IMR-90 (cell line): Measurements from ENCODE around the gene MAGEB3. TPM values are rescaled to one million over a fixed set of nuclear protein-coding genes. Genes with fewer than 3 reads are reported as not detected.

Experiments used
- ATAC-seq: fragments of 200-7000 bp; cut with Tn5 transposase; 2 replicates; pipeline ENCODE4 v1.9.1; 2020; ENCODE audit warnings: low read depth, mild to moderate bottlenecking, moderate library complexity
- BruUV-seq: library from RNA; stranded (reverse); fragments of 400-500 nt; replicated peaks from 2 replicates; lab custom pipeline; 2021; lab: Mats Ljungman, UMichigan
- CTCF ChIA-PET: fragments of 300-600 bp; formaldehyde crosslinking; extraction: SDS; loops from one replicate; lab custom pipeline; 2021; ENCODE audit warnings: antibody characterized with exemption; lab: Yijun Ruan, JAX
- POLR2A ChIA-PET: fragments of 300-600 bp; sonication (Branson Sonifier 250); formaldehyde crosslinking; loops from one replicate; lab custom pipeline; 2022; ENCODE audit warnings: antibody characterized with exemption; ENCODE audit not compliant: unreplicated experiment; lab: Charles Lee
- DNase-seq: peaks from one replicate; pipeline ENCODE4 v3.0.0; 2013
- H2AFZ ChIP-seq: replicated peaks from 2 replicates; pipeline ENCODE3; 2013; ENCODE audit warnings: low read length, mild to moderate bottlenecking; ENCODE audit not compliant: poor library complexity
- H2AK5ac ChIP-seq: 2 replicates; pipeline ENCODE4 v1.6.1; 2013; ENCODE audit warnings: low read depth, low read length, inconsistent platforms
- H2AK9ac ChIP-seq: replicated peaks from 2 replicates; pipeline ENCODE3; 2013; ENCODE audit warnings: mild to moderate bottlenecking, low read depth, low read length, moderate library complexity; ENCODE audit not compliant: poor library complexity
- H2BK120ac ChIP-seq: 2 replicates; pipeline ENCODE4 v1.6.1; 2013; ENCODE audit warnings: low read depth, low read length, inconsistent platforms
- H2BK15ac ChIP-seq: 3 replicates; pipeline ENCODE4 v1.6.1; 2013; ENCODE audit warnings: low read depth, low read length, inconsistent platforms
- H2BK20ac ChIP-seq: 2 replicates; pipeline ENCODE4 v1.6.1; 2013; ENCODE audit warnings: low read depth, mild to moderate bottlenecking, inconsistent platforms, low read length, moderate library complexity
- H2BK5ac ChIP-seq: 2 replicates; pipeline ENCODE4 v1.6.1; 2013; ENCODE audit warnings: mild to moderate bottlenecking, low read depth, low read length, inconsistent platforms; ENCODE audit not compliant: poor library complexity, severe bottlenecking
- H3K14ac ChIP-seq: replicated peaks from 2 replicates; pipeline ENCODE4 v1.6.1; 2013; ENCODE audit warnings: low read depth, low read length, inconsistent platforms
- H3K18ac ChIP-seq: 2 replicates; pipeline ENCODE4 v1.6.1; 2013; ENCODE audit warnings: low read depth, low read length, control low read depth
- H3K23ac ChIP-seq: 2 replicates; pipeline ENCODE4 v1.6.1; 2013; ENCODE audit warnings: low read depth, low read length, inconsistent platforms
- H3K27ac ChIP-seq: 2 replicates; pipeline ENCODE4 v1.5.1; 2013; ENCODE audit warnings: mild to moderate bottlenecking, control low read depth, low read length; ENCODE audit not compliant: insufficient read depth
- H3K27me3 ChIP-seq: 2 replicates; pipeline ENCODE4 v1.6.1; 2013; ENCODE audit warnings: low read length; ENCODE audit not compliant: control insufficient read depth, insufficient read depth
- H3K36me3 ChIP-seq: 2 replicates; pipeline ENCODE4 v1.6.1; 2013; ENCODE audit warnings: low read length, mixed read lengths; ENCODE audit not compliant: control insufficient read depth, insufficient read depth
- H3K4ac ChIP-seq: 2 replicates; pipeline ENCODE4 v1.6.1; 2013; ENCODE audit warnings: low read depth, low read length, inconsistent platforms
- H3K4me1 ChIP-seq: 2 replicates; pipeline ENCODE4 v1.6.1; 2013; ENCODE audit warnings: low read length, mixed read lengths; ENCODE audit not compliant: control insufficient read depth, insufficient read depth
- H3K4me2 ChIP-seq: 2 replicates; pipeline ENCODE4 v1.6.1; 2013; ENCODE audit warnings: low read depth, mild to moderate bottlenecking, control low read depth, low read length, moderate library complexity
- H3K4me3 ChIP-seq: 2 replicates; pipeline ENCODE4 v1.5.1; 2013; ENCODE audit warnings: low read depth, mild to moderate bottlenecking, control low read depth, low read length, moderate library complexity; ENCODE audit not compliant: insufficient read depth
- H3K56ac ChIP-seq: 2 replicates; pipeline ENCODE4 v1.6.1; 2013; ENCODE audit warnings: low read length, inconsistent platforms; ENCODE audit not compliant: insufficient read depth; ENCODE audit errors: extremely low read depth
- H3K79me1 ChIP-seq, 2 experiments: 2 replicates each; pipeline ENCODE4 v1.6.1; 2013; ENCODE audit warnings: low read length in 2 of 2, inconsistent platforms in 1 of 2, low read depth in 1 of 2
- H3K9ac ChIP-seq: 2 replicates; pipeline ENCODE4 v1.6.1; 2013; ENCODE audit warnings: low read depth, low read length, control low read depth
- H3K9me1 ChIP-seq: 2 replicates; pipeline ENCODE4 v1.6.1; 2013; ENCODE audit warnings: low read length, inconsistent platforms; ENCODE audit not compliant: insufficient read depth
- H3K9me3 ChIP-seq: 2 replicates; pipeline ENCODE4 v1.6.1; 2013; ENCODE audit warnings: low read length; ENCODE audit not compliant: control insufficient read depth, insufficient read depth
- H4K20me1 ChIP-seq: 2 replicates; pipeline ENCODE4 v1.6.1; 2013; ENCODE audit warnings: low read length, inconsistent platforms; ENCODE audit not compliant: insufficient read depth
- H4K5ac ChIP-seq: 2 replicates; pipeline ENCODE4 v1.6.1; 2013; ENCODE audit warnings: mild to moderate bottlenecking, low read depth, low read length, control low read depth
- H4K8ac ChIP-seq, 2 experiments: 2 replicates each; pipeline ENCODE4 v1.6.1; 2013; ENCODE audit warnings: low read depth in 2 of 2, low read length in 2 of 2, control low read depth in 1 of 2, inconsistent platforms in 1 of 2
- H4K91ac ChIP-seq: 2 replicates; pipeline ENCODE4 v1.6.1; 2013; ENCODE audit warnings: low read depth, low read length, inconsistent platforms; ENCODE audit not compliant: insufficient read depth
- BHLHE40 ChIP-seq: fragments of 150-350 bp; IDR thresholded peaks from 2 replicates; pipeline ENCODE4 v1.6.1; 2016; ENCODE audit warnings: mild to moderate bottlenecking, low read depth, low read length
- CEBPB ChIP-seq: IDR thresholded peaks from 2 replicates; pipeline ENCODE4 v1.6.1; 2012; ENCODE audit warnings: low read depth, low read length, improper control_type of control experiment
- CHD1 ChIP-seq: IDR thresholded peaks from 2 replicates; pipeline ENCODE4 v1.6.1; 2012; ENCODE audit warnings: low read depth, low read length, improper control_type of control experiment
- FOS ChIP-seq: fragments of 150-350 bp; IDR thresholded peaks from 2 replicates; pipeline ENCODE4 v1.6.1; 2016; ENCODE audit warnings: low read depth, low read length
- MAFK ChIP-seq: IDR thresholded peaks from 2 replicates; pipeline ENCODE4 v1.6.1; 2012; ENCODE audit warnings: low read depth, low read length, improper control_type of control experiment
- MAZ ChIP-seq: IDR thresholded peaks from 2 replicates; pipeline ENCODE4 v1.6.1; 2012; ENCODE audit warnings: low read depth, mild to moderate bottlenecking, low read length, improper control_type of control experiment, moderate library complexity, borderline replicate concordance
- MXI1 ChIP-seq: IDR thresholded peaks from 2 replicates; pipeline ENCODE4 v1.6.1; 2012; ENCODE audit warnings: low read depth, mild to moderate bottlenecking, low read length, moderate library complexity, borderline replicate concordance
- NFE2L2 ChIP-seq: fragments of 150-350 bp; IDR thresholded peaks from 2 replicates; pipeline ENCODE4 v1.6.1; 2016; ENCODE audit warnings: low read depth, mild to moderate bottlenecking, low read length
- POLR2A ChIP-seq: IDR thresholded peaks from 2 replicates; pipeline ENCODE4 v1.6.1; 2012; ENCODE audit warnings: mild to moderate bottlenecking, low read depth, low read length
- RAD21 ChIP-seq: IDR thresholded peaks from 2 replicates; pipeline ENCODE4 v1.6.1; 2012; ENCODE audit warnings: low read length, improper control_type of control experiment
- RCOR1 ChIP-seq: IDR thresholded peaks from 2 replicates; pipeline ENCODE4 v1.6.1; 2012; ENCODE audit warnings: mild to moderate bottlenecking, low read length, improper control_type of control experiment; ENCODE audit not compliant: insufficient replicate concordance
- RFX5 ChIP-seq: IDR thresholded peaks from 2 replicates; pipeline ENCODE4 v1.8.0; 2012; ENCODE audit warnings: low read depth, mild to moderate bottlenecking, low read length, moderate library complexity
- SMC3 ChIP-seq: fragments of 150-350 bp; IDR thresholded peaks from 2 replicates; pipeline ENCODE4 v1.6.1; 2016; ENCODE audit warnings: low read depth, mild to moderate bottlenecking, antibody characterized with exemption, low read length, moderate library complexity
- WGBS, 2 experiments: methylation state at CpG; one replicate each; pipeline versions ENCODE4 v1.1.5 to v1.1.7; 2013; ENCODE audit warnings: missing lambda C conversion rate in 2 of 2; ENCODE audit not compliant: insufficient read length in 1 of 2; ENCODE audit errors: extremely low coverage in 2 of 2; 5-methylcytosine and 5-hydroxymethylcytosine counted together
- dilution Hi-C: fragments of 300-500 bp; cut with HindIII; formaldehyde crosslinking; loops from one replicate; pipeline ENCODE4 v1.14.3; 2018; ENCODE audit warnings: low sequenced_read_pairs; ENCODE audit not compliant: unreplicated experiment
- in situ Hi-C: fragments of 300-500 bp; cut with MboI; formaldehyde crosslinking; loops from 3 replicates; pipeline ENCODE4 v1.14.3; 2019; ENCODE audit warnings: low sequenced_read_pairs, inconsistent platforms, mixed read lengths
- intact Hi-C: fragments of 100-400 bp; cut with micrococcal nuclease; formaldehyde crosslinking; loops from 2 replicates; pipeline ENCODE4 v1.10.0; 2022
- polyA plus RNA-seq, 3 experiments: library from polyadenylated mRNA; depleted of rRNA; stranded (reverse); fragments of >200 nt; gene quantifications; 2 replicates each; pipeline ENCODE4 v1.2.3, GENCODE V29; 2012; ENCODE audit warnings: low replicate concordance in 1 of 3
- total RNA-seq: library from RNA; depleted of rRNA; stranded (reverse); fragments of >200 nt; gene quantifications from 2 replicates; pipeline ENCODE4 v1.2.3, GENCODE V29; 2012
- TF ChIP-seq, protein P1 (sequence below): fragments of 150-350 bp; IDR thresholded peaks from 2 replicates; pipeline ENCODE4 v1.6.1; 2017; ENCODE audit warnings: mild to moderate bottlenecking, antibody characterized with exemption, low read length, low read depth
- TF ChIP-seq, protein P2 (sequence below): fragments of 150-350 bp; IDR thresholded peaks from 2 replicates; pipeline ENCODE4 v1.6.1; 2016; ENCODE audit warnings: low read depth, mild to moderate bottlenecking, low read length, moderate library complexity, borderline replicate concordance

Gene MAGEB3
- total and polyA plus RNA-seq, 2 of the 4 experiments (the other 2 are of a cell fraction), result not detected

DNA sequence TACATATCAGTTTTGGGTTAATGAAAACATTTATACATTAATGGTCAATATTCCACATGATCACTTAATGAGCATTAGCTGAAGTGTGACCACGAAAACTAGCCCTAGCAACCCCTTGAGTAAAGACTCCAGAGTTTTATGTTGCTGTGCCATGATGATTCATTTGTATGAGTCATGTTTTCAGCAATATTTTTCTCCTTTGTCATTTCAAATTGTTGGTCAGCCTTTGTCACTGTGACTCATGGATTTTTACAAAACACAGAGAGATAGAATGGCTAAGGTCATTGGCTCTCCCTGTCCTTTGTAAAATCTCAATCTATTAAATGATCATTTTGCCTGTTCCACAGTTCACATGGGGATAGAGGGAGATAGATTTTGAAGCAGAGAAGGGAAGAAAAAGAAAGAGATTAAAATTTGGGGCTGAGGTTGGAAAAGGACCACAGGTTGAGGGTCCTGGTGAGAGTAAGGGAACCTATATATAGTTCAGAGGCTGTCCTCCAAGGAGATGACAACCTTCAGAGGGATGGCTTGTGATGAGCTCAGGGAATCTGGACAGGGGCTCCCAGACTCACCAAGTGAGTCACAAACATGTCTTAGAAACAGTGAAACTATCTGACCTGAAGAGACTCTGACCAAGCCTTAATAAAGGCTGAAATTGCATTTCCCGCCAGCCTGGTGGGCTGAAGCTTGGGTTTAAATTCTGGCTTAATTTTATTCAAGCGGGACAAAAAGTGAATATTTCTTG is 53.2 kb downstream of the MAGEB3 start:
- no peak overlapping the region for H2AK5ac ChIP-seq
- in situ Hi-C loops, result no loop called here
- H3K4me2 ChIP-seq, result peak overlapping the region; percentile 62; the same call in 1 of the 2 replicates
- DNase-seq (peak; percentile 93), ATAC-seq (peak; percentile 90)
- H4K91ac ChIP-seq, result peak overlapping the region; percentile 31; the same call in 1 of the 2 replicates
- H3K27ac ChIP-seq, result peak overlapping the region; percentile 54
- peak overlapping the region; percentile 82 for H3K23ac ChIP-seq
- H4K5ac ChIP-seq, result peak overlapping the region; percentile 91
- peaks cover 4% of the 10 kb centered on the region; the same call in 1 of the 2 replicates for H3K4me1 ChIP-seq
- H3K4ac ChIP-seq, result peak overlapping the region; percentile 74
- H3K14ac ChIP-seq, result peak overlapping the region; percentile 44; the same call in 1 of the 2 replicates
- H3K27me3 ChIP-seq, result no peaks in the 10 kb centered on the region
- H2AK9ac ChIP-seq, result no peak overlapping the region
- peak overlapping the region; percentile 90 for H2BK20ac ChIP-seq
- WGBS, 2 experiments, result no CpG with 5 or more reads among the region's 3 CpGs
- CTCF ChIA-PET, result no interaction called here
- H2BK5ac ChIP-seq, result peak overlapping the region; percentile 97
- H3K9me1 ChIP-seq, result no peaks in the 10 kb centered on the region; the same call in 1 of the 2 replicates
- POLR2A ChIA-PET, result no interaction called here
- peak overlapping the region in 1 of 2 experiments; percentile 38; a peak in 1 of 4 replicates for H4K8ac ChIP-seq
- no peak overlapping the region for H2AFZ ChIP-seq
- dilution Hi-C loops, result no loop called here
- BruUV-seq, result no TSS peak
- H3K9me3 ChIP-seq, result no peaks in the 10 kb centered on the region
- no peak overlapping the region for H3K4me3 ChIP-seq
- peak overlapping the region; percentile 90 for H2BK120ac ChIP-seq
- peak overlapping the region; percentile 98 for H3K18ac ChIP-seq
- no peaks in the 10 kb centered on the region for H4K20me1 ChIP-seq
- H3K56ac ChIP-seq, result peak overlapping the region; percentile 36; the same call in 1 of the 2 replicates
- H2BK15ac ChIP-seq, result no peak overlapping the region
- no peaks in the 10 kb centered on the region for H3K36me3 ChIP-seq
- intact Hi-C loops, result no loop called here
- H3K9ac ChIP-seq, result no peak overlapping the region
- H3K79me1 ChIP-seq, result no peaks in the 10 kb centered on the region
- TF ChIP-seq MAZ (no peak), CHD1 (no peak), RFX5 (no peak), MXI1 (no peak), SMC3 (no peak), RCOR1 (no peak), BHLHE40 (peak; percentile 43; the same call in 1 of the 2 replicates), POLR2A (no peak), FOS (peak; percentile 99), RAD21 (no peak), CEBPB (peak; percentile 11; the same call in 1 of the 2 replicates), NFE2L2 (peak; percentile 95), MAFK (peak; percentile 50)
- TF ChIP-seq, protein P1, sequence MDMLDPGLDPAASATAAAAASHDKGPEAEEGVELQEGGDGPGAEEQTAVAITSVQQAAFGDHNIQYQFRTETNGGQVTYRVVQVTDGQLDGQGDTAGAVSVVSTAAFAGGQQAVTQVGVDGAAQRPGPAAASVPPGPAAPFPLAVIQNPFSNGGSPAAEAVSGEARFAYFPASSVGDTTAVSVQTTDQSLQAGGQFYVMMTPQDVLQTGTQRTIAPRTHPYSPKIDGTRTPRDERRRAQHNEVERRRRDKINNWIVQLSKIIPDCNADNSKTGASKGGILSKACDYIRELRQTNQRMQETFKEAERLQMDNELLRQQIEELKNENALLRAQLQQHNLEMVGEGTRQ, result no peak
- TF ChIP-seq, protein P2, sequence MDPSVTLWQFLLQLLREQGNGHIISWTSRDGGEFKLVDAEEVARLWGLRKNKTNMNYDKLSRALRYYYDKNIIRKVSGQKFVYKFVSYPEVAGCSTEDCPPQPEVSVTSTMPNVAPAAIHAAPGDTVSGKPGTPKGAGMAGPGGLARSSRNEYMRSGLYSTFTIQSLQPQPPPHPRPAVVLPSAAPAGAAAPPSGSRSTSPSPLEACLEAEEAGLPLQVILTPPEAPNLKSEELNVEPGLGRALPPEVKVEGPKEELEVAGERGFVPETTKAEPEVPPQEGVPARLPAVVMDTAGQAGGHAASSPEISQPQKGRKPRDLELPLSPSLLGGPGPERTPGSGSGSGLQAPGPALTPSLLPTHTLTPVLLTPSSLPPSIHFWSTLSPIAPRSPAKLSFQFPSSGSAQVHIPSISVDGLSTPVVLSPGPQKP, result no peak
